Lung (tissue), 12 donors: Measurements from ENCODE around the gene FAM168B. TPM values are rescaled to one million over a fixed set of nuclear protein-coding genes. Genes with fewer than 3 reads are reported as not detected.

Source experiments
- ATAC-seq: fragments of 200-7000 bp; cut with Tn5 transposase; one replicate; pipeline ENCODE4 v1.9.1; 2020; ENCODE audit warnings: moderate number of reproducible peaks; ENCODE audit not compliant: insufficient read depth, low FRiP score
- DNase-seq, 3 donors: peaks; one replicate each; pipeline ENCODE4 v3.0.0-alpha.2; 2013 to 2017
- H3K27ac ChIP-seq, 2 donors: one replicate each; pipeline ENCODE4 v1.5.1; 2013; ENCODE audit warnings: mild to moderate bottlenecking in 2 of 2, moderate library complexity in 2 of 2, control low read depth in 1 of 2, inconsistent platforms in 1 of 2, low read depth in 1 of 2, low read length in 1 of 2
- H3K27me3 ChIP-seq, 3 donors: one replicate each; pipeline ENCODE4 v1.5.1; 2013; ENCODE audit warnings: low read length in 2 of 3; ENCODE audit not compliant: control insufficient read depth in 3 of 3, insufficient read depth in 3 of 3
- H3K36me3 ChIP-seq, 4 donors: one replicate each; pipeline ENCODE4 v1.5.1; 2013; ENCODE audit warnings: low read length in 4 of 4, mild to moderate bottlenecking in 1 of 4, moderate library complexity in 1 of 4; ENCODE audit not compliant: control insufficient read depth in 4 of 4, insufficient read depth in 4 of 4
- H3K4me1 ChIP-seq, 5 donors: one replicate each; pipeline ENCODE4 v1.5.1; 2013; ENCODE audit warnings: low read length in 5 of 5, mild to moderate bottlenecking in 2 of 5, moderate library complexity in 1 of 5; ENCODE audit not compliant: control insufficient read depth in 5 of 5, insufficient read depth in 5 of 5
- H3K4me3 ChIP-seq: one replicate; pipeline ENCODE4 v1.5.1; 2013; ENCODE audit warnings: mild to moderate bottlenecking, control low read depth, moderate library complexity
- H3K9ac ChIP-seq, 2 donors: one replicate each; pipeline ENCODE4 v1.5.1; 2013; ENCODE audit warnings: low read length in 2 of 2, control low read depth in 1 of 2; ENCODE audit not compliant: insufficient read depth in 1 of 2
- H3K9me3 ChIP-seq, 4 donors: one replicate each; pipeline ENCODE4 v1.5.1; 2013; ENCODE audit warnings: low read length in 3 of 4, mild to moderate bottlenecking in 1 of 4, moderate library complexity in 1 of 4; ENCODE audit not compliant: control insufficient read depth in 4 of 4, insufficient read depth in 3 of 4
- CTCF ChIP-seq: IDR thresholded peaks from 2 replicates; pipeline ENCODE4 v1.5.1; 2012; ENCODE audit warnings: mild to moderate bottlenecking; ENCODE audit errors: control extremely low read depth, extremely low read depth
- WGBS, 2 donors: extraction: QIAGEN DNeasy Blood & Tissue Kit; methylation state at CpG; one replicate each; pipeline ENCODE4 v1.1.7; 2013; 5-methylcytosine and 5-hydroxymethylcytosine counted together
- polyA plus RNA-seq, 2 donors: library from polyadenylated mRNA; stranded (reverse); fragments of 200-250 nt; gene quantifications; one replicate each; pipeline ENCODE4 v1.2.1, GENCODE V29; 2013
- total RNA-seq, 2 donors: library from RNA; depleted of rRNA in 1 of 2; stranded (reverse); fragments of >200 nt in 1 of 2; gene quantifications; one replicate each; pipeline ENCODE4 v1.2.1, GENCODE V29; 2014 to 2021
- donor health status: control.
- donor health status: control.
- donor health status: Bipolar disorder and iron deficiency.
- donor health status: healthy.
- donor health status: DM: yes; HTN: yes; CAD: no.

The FAM168B gene
- total and polyA plus RNA-seq, 4 donors, result 20.4 to 79.7 (median 40.1) TPM

GRCh38 chr2:131006561-131006960, 86.7 kb downstream of the FAM168B start:
- no peak for TF ChIP-seq CTCF
- peaks cover 0 to 2% (median 0%) of the 10 kb centered on the region in 4 donors for H3K9me3 ChIP-seq
- no peaks in the 10 kb centered on the region for H3K4me1 ChIP-seq
- H3K4me3 ChIP-seq, result no peak overlapping the region
- no peak for ATAC-seq
- no peak for DNase-seq
- H3K27ac ChIP-seq, result no peak overlapping the region
- no peaks in the 10 kb centered on the region for H3K27me3 ChIP-seq
- 94 to 96% methylated on average over 2 of the region's 2 CpGs for WGBS, 2 donors
- no peak overlapping the region for H3K9ac ChIP-seq
- H3K36me3 ChIP-seq, result no peaks in the 10 kb centered on the region

GRCh38 chr2:131005216-131005935, 87.9 kb downstream of the FAM168B start:
- no peak for DNase-seq
- Histone ChIP-seq H3K9ac (no peak overlapping the region), H3K27me3 (no peaks in the 10 kb centered on the region), H3K9me3 (peaks cover 0 to 2% (median 0%) of the 10 kb centered on the region in 4 donors), H3K4me1 (no peaks in the 10 kb centered on the region), H3K36me3 (no peaks in the 10 kb centered on the region), H3K27ac (no peak overlapping the region), H3K4me3 (no peak overlapping the region)
- 81 to 84% methylated on average over 16 of the region's 16 CpGs for WGBS, 2 donors
- ATAC-seq, result no peak
- TF ChIP-seq CTCF, result no peak

- H3K4me1 ChIP-seq, result no peaks in the 10 kb centered on the region
- DNase-seq (no peak), ATAC-seq (no peak)
- no peak for TF ChIP-seq CTCF
- no peak overlapping the region for H3K9ac ChIP-seq
- H3K27me3 ChIP-seq, result no peaks in the 10 kb centered on the region
- H3K27ac ChIP-seq, result no peak overlapping the region
- H3K9me3 ChIP-seq, result peaks cover 0 to 2% (median 0%) of the 10 kb centered on the region in 4 donors
- no peaks in the 10 kb centered on the region for H3K36me3 ChIP-seq
- 90 to 94% methylated on average over 11 of the region's 11 CpGs for WGBS, 2 donors
- no peak overlapping the region for H3K4me3 ChIP-seq
Measured at GRCh38 chr2:131004446-131005209, 88.6 kb downstream of the FAM168B start.
